ENCODE measurements around the gene XAGE1B.
"Not testable (repeated sequence)": the region's sequence is repeated elsewhere in the genome, so short reads cannot be mapped to it uniquely, and the experiment has no call there.

GRCh38 chrX:52501362-52501761, 15.5 kb downstream of the XAGE1B start:
- TF ChIP-seq CTCF (conservative IDR thresholded peaks at IDR 0.05); ZFX (IDR thresholded peaks at IDR 0.05): not testable (repeated sequence)
